Right atrium auricular region (tissue), 2 donors: ENCODE results near the gene SLCO2A1. TPM values are rescaled to one million over a fixed set of nuclear protein-coding genes. Genes with fewer than 3 reads are reported as not detected.

Experiments used
- DNase-seq: peaks from one replicate; pipeline ENCODE4 v3.0.0-alpha.2; 2019; ENCODE audit warnings: low spot score
- H3K27ac ChIP-seq, 2 donors: fragments of 200-600 bp; sonication (generic); 1 replicate in 1 of 2; 2 replicates in 1 of 2; pipeline ENCODE4 v1.5.1; 2016 to 2019
- H3K27me3 ChIP-seq, 2 donors: fragments of 200-600 bp; sonication (generic); one replicate each; pipeline versions ENCODE4 v1.5.1 to v1.6.0; 2017 to 2019
- H3K36me3 ChIP-seq: fragments of 200-600 bp; sonication (generic); one replicate; pipeline ENCODE4 v1.5.1; 2016
- H3K4me1 ChIP-seq, 2 donors: fragments of 200-600 bp; sonication (generic); one replicate each; pipeline versions ENCODE4 v1.5.1 to v1.6.0; 2017 to 2019
- H3K4me3 ChIP-seq, 2 donors: fragments of 200-600 bp; sonication (generic); 1 replicate in 1 of 2; 2 replicates in 1 of 2; pipeline ENCODE4 v1.5.1; 2017 to 2019; ENCODE audit warnings: mild to moderate bottlenecking in 1 of 2, moderate library complexity in 1 of 2
- H3K9me3 ChIP-seq, 2 donors: fragments of 200-600 bp; sonication (generic); one replicate each; pipeline ENCODE4 v1.5.1; 2019
- CTCF ChIP-seq, 2 donors: fragments of 200-600 bp; sonication (generic); IDR thresholded peaks; one replicate each; pipeline ENCODE4 v1.5.1; 2019; ENCODE audit warnings: antibody characterized with exemption in 2 of 2
- total RNA-seq, 2 donors: library from RNA; depleted of rRNA; stranded (reverse); fragments of >200 nt; gene quantifications; one replicate each; pipeline ENCODE4 v1.1.0, GENCODE V29; 2016

SLCO2A1 gene
- total RNA-seq, 2 donors from 2014 or later: 15.1 to 36.4 TPM

DNA sequence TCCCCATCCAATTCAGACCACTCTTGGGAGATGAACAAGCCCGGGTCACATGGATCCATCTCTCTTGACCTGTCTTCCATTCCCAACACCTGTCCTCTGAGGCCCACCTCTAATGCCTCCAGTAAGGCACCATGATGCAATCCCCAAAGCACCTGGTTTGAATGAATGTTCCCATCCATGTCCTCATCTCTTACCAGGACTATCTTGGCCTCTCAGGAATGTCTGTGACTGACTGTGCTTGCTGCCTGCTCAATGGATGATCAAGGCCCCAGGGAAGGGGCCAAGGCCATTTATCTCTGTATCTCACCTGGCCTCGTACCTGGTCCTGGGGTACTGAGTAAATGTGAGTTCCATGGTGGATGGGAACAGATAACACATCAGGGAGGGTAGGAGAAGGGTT is 49.7 kb downstream of the SLCO2A1 start:
- no peak overlapping the region for H3K27ac ChIP-seq
- no peak for TF ChIP-seq CTCF (IDR thresholded peaks at IDR 0.05)
- no peak for DNase-seq
- no peaks in the 10 kb centered on the region for H3K4me1 ChIP-seq
- no peaks in the 10 kb centered on the region for H3K27me3 ChIP-seq
- no peak overlapping the region for H3K4me3 ChIP-seq
- no peaks in the 10 kb centered on the region for H3K36me3 ChIP-seq
- no peaks in the 10 kb centered on the region for H3K9me3 ChIP-seq

- H3K4me1 ChIP-seq: no peaks in the 10 kb centered on the region
- no peak overlapping the region for H3K27ac ChIP-seq
- no peaks in the 10 kb centered on the region for H3K36me3 ChIP-seq
- DNase-seq: no peak
- TF ChIP-seq CTCF (IDR thresholded peaks at IDR 0.05): no peak
- H3K27me3 ChIP-seq: no peaks in the 10 kb centered on the region
- H3K9me3 ChIP-seq: no peaks in the 10 kb centered on the region
- H3K4me3 ChIP-seq: no peak overlapping the region
These were observed 50.2 kb downstream of the SLCO2A1 start for GRCh38 chr3:133979553-133979952.

- H3K27ac ChIP-seq: no peak overlapping the region
- no peak for DNase-seq
These were observed 52.2 kb downstream of the SLCO2A1 start for GRCh38 chr3:133977568-133977967.

DNA sequence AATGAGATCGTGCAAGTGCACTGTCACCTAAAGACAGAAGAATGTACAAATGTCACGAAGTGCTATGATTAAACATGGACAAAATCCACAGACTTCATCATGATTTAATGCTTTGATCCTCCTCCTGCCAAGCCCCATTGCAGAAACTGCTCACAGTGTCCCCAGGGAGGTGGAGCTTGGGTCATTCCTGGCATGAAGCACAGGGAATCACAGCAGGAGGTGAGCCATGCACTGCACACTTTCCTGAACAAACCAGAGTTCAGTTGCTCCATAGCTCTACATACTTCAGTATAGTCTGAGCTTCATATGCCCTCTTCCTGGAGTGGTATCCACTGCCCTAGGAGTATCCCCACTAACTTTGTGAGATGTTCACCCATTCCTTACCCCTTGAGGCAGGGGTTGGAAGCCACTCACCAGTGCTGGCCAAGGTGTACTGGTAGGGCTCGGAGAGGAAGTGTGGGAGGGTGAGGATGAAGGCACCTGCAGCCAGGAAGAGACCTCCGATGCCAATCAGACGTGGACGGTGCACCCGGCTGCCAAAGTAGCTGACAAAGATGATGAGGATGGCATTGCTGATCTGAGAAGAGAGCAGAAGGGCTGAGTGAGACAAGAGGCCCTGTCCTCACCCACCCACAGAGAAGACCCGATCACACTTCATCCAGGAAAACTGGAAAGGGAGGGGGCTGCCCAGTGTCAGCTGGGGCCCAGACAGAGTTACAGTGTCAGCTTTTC is 56.3 kb downstream of the SLCO2A1 start:
- Histone ChIP-seq H3K36me3 (no peaks in the 10 kb centered on the region), H3K4me3 (no peak overlapping the region), H3K9me3 (peaks cover 0 to 6% of the 10 kb centered on the region in 2 donors), H3K4me1 (no peaks in the 10 kb centered on the region), H3K27ac (no peak overlapping the region), H3K27me3 (no peaks in the 10 kb centered on the region)
- DNase-seq: no peak
- no peak for TF ChIP-seq CTCF (IDR thresholded peaks at IDR 0.05)

More at GRCh38 chr3:133977568-133977967, 52.2 kb downstream of the SLCO2A1 start:
- H3K4me3 ChIP-seq: no peak overlapping the region
- H3K36me3 ChIP-seq: no peaks in the 10 kb centered on the region
- no peak for TF ChIP-seq CTCF (IDR thresholded peaks at IDR 0.05)
- H3K27me3 ChIP-seq: no peaks in the 10 kb centered on the region
- peaks cover 0 to under 1% of the 10 kb centered on the region in 2 donors for H3K9me3 ChIP-seq
- no peaks in the 10 kb centered on the region for H3K4me1 ChIP-seq

GRCh38 chr3:133972156-133972555 is 57.6 kb downstream of the SLCO2A1 start:
- Histone ChIP-seq H3K9me3 (peaks cover 0 to 6% of the 10 kb centered on the region in 2 donors), H3K4me3 (no peak overlapping the region), H3K4me1 (no peaks in the 10 kb centered on the region), H3K27me3 (no peaks in the 10 kb centered on the region), H3K36me3 (no peaks in the 10 kb centered on the region), H3K27ac (no peak overlapping the region)
- no peak for DNase-seq
- no peak for TF ChIP-seq CTCF (IDR thresholded peaks at IDR 0.05)

GRCh38 chr3:133970916-133971315 is 58.8 kb downstream of the SLCO2A1 start:
- H3K9me3 ChIP-seq: peaks cover 0 to 6% of the 10 kb centered on the region in 2 donors
- no peaks in the 10 kb centered on the region for H3K27me3 ChIP-seq
- H3K4me1 ChIP-seq: no peaks in the 10 kb centered on the region
- TF ChIP-seq CTCF (IDR thresholded peaks at IDR 0.05): no peak
- no peak for DNase-seq
- H3K4me3 ChIP-seq: no peak overlapping the region
- H3K36me3 ChIP-seq: no peaks in the 10 kb centered on the region
- no peak overlapping the region for H3K27ac ChIP-seq
